HK-2 (cell line): ENCODE measurements around the gene CD46.

Experiments used
- DNase-seq: peaks from one replicate; pipeline ENCODE4 v3.0.0-alpha.2; 2018; ENCODE audit not compliant: unreplicated experiment

CD46 gene

DNA sequence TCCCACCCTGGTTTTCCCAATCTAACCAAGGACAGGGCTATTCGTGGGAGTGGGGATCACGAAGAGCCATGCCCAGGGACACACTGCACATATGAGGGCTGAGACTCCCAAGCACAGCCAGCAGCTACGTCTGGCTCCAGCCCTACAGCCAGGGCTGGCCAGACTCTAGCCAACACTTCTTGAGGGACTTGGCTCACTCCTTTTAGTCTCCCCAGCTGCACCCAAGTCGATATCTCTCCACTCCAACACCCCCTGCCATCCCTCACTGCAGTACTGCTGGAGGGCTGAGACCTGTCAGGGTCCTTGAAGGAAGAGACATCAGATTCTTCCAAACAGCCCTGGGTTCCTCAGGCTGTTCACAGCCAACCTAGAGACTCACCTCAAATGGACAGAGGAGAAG, 62.6 kb downstream of the CD46 start:
- no peak for DNase-seq

DNA sequence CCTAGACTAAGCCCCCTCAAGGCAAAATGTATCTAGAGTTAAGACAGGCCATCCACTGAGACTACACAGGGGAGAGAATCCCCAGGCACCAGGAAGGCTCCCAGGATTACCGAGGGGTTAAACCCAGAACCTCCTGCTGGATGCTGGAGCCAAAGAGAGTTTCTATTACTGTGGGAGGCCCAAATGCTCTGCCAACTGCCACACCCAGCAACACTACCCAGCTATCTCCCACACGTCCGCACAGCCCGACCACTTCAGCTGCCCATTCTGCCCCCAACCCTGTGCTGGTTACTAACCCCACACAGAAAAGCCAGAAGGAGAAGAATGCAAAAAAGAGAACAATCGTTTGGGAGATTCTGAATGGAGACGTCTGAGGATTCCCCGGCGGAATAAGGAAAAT, 63.6 kb downstream of the CD46 start:
- DNase-seq = no peak

DNA sequence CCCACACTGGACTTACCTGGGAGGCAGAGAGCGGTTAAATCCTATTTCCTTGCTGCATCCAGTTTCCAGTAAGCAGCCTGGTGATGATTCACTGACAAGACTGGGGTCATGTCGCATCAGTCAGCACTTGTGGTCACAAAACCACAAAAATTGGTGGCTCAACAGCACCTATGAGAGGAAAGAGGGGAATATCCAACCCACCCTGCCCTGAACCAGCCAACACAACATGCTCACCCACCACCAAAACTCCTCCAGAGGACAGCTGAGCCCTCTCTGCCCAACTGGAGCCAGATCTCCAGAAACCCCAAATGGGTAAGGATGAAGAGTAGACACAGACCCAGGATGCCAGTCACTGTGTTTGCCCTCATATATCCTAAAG, 64.0 kb downstream of the CD46 start:
- peak; percentile 51 for DNase-seq

DNA sequence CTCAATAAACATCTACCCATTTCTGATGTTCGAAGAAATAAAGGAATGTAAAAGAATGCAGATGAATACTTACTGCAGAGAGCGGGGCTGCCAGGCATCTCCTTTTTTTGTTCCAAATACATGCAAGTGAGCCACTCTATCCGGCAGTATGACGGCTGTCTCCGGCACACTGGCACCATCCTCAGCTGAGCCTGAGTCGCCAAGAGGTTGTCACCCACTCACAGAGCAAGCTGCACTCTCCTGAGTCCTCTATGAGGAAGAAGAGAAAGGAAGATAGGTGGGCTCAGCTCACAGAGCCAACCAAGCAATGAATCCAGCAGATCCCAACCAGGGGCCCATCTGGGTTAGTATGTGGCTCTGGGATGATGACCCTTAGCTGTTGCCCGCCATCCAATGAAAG, 65.3 kb downstream of the CD46 start:
- DNase-seq = no peak

DNA sequence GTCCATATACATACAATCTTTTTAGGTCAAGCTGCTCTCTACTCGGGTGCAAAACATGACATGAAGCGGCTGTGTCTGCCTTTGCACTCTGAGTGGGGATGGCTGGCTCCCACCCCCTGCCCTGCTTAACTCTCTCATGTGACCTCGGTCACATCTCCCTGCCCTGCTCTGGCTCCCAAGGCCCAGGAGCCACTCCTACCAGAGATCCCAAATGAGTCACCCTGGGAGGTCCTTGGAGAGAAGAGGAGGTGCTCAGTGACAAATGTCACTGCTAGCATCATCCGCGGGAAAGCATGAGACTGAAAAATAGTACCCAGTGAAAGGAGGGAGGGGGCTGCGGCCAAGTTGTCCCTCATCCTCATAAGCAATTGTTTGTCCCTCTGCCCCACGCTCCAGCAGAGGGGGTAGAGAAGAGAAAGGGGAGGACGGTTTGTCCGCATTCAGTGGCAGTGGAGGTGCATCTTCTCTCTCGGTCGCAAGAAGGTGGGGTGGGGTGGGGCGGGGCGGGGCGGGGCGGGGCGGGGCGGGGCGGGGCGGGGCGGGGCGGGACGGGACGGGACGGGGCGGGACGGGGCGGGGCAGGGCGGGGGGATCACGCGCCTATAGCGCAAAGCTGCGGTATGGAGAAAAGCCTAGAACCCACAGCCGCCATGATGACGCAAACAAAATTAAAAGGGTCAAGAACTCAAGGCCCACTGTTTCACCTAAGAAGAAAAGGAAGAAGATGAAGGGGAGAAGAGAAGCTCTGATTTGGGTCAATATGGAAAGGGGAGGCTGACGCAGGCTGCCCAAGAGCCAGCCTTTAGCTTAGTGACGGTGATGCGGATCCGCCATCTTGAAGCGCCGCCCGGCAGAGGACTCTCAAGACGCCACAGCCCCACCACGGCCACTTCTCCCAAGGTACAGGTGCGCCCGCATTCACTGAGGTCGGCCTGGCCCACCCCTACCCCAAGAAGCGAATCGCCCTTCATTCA, 66.2 kb downstream of the CD46 start:
- DNase-seq = no peak

DNA sequence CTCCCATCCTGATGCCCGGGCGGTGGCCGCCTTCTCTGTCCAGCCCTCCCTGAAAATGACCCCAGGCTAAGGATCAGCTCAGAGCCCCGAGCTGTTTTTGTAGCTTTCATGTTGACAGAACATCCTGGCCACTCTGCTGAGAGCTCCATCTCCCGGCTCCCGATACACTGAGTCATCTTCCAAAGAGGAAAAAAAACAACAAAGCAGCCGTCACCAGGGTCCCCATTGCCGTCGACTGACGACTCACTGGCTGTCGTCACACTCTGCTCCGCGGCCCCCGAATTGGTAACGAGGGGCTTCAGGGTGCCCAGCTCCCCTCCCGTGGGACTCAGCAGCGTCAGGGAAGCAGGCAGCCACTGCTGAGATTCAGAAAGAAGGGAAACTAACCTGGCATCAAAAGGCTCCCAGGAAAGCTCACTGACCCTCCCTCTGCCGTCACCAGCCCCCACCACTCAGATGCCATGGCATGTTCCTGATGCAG, 67.2 kb downstream of the CD46 start:
- peak; percentile 45 for DNase-seq

DNA sequence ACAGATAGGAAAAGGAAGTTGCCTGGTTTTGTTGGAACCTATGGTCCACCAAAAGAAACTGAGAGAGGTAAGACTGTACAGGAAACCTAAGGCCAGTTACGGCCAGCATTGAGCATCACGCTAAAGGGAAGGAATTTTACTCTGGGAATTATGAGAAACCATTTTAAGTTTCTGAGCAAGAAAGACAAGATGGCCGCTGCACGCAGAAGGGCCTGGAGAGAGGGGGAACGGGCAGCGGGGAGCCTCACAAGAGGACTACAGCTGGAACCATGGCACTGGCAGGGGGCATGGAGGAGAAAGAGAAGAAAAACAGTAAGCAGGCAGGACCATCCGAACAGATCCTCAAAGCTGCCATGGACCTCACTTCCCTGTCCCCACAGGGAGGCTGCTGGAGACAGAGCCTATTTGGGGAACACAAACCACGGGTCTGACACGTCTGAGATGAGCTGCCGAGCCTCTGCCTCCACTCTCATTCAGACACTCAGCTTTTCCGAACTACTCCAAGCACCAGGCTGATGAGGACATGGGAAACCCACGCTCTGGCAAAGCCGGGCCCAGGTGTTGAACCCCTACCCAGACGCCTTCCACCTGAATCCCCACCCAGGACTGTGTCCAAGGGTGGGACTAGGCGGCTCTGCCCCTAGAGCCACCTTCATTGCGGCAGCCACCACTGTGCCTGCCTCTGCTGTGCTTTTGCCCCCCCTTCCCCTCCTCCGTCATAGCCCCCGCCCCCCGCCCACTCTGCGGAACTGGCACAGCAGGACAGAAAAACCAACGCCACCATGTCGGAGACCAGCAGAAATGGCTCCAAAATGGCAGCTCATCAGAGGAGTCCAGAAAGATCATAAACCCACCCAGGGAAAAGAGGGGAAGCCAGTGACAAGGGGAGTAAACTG, 69.0 kb downstream of the CD46 start:
- no peak for DNase-seq

DNA sequence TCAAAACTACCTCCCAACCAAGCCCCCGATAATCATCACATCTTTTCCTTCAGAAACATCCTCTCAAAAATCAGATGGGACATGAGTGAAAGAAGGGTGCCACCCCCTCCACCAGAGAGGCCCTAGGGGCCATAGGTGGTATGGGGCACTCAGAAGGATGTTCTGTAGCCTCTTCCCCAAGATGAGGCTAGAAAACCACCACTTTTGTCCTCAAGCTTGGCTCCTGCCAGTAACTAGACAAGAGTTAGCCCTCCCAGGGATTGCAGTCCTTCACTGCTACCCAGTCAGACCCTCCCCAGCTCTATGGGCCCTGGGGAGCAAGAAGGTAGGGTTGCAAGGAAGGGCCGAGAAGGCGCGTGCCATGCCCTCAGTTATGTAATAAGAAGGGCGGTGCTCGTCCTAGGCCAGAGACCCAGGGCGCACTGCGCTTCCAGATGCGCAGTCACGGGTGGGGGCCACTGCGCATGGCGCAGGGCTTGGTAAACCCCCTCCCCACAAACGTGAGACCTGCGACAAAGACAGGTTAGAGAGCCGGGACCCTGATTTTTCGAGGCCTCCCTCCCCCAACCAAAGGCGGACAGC, 69.7 kb downstream of the CD46 start:
- DNase-seq = no peak

DNA sequence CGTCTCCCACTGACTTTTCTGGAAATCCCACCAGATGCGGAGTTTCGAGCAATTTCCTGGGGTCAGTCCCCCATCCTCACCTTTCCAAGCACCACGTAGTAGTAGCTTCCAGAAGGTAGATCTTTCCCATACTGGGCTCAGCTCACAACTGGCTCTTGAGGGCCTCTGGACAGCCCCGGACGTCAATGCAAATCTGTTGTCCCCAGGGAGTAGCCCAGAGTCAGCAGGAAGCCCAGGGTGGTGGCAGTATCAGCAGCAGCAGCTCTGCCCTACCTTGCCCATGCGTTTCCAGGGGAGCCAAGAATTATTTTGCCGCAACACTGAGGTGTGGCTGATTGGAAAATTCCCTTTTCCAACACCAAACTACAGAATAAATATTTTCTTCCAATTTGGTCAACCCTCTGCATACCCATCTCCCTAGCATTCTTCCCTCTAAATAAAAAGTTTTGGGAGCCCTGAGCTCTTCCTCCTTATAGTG, 70.3 kb downstream of the CD46 start:
- DNase-seq = no peak

DNA sequence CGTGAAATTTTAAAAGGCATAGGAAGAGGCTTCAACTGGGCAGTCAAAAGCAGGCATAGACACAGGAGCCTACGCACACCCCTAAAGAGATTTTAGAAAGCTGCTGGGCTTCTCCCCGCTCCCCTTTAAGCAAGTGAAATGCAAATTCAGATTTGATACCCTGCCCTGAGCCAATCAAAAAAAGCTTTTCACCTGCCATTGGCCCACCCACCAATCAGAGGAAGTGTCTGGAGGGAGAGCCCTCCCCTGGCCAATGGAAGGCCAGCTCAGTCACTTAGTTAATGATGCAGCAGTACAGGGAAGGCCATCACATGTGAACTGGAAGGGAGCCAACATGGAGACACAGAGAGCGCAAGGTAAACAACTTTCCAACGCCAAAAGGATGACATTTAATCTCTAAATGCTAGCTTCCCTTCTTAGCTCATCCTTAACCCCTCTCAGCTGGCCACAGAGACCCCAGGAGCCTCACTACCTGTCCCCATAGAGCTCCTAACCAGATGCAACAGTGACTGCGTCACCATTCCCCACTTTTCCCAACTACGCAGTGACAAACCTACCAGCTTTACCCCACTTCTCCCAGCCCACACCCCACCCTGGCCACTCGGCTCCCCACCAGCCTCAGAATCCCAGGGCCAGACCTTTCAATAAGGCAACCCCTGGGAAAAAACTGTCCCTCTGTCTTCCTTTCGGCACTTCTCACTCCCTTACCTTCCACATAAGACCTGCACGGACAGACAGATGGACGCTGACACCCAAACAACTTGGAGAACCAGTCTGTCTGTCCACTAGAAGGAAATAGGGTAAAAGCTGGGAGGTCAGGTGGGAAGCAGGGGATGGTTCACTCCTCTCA, 71.0 kb downstream of the CD46 start:
- peak; percentile 62 for DNase-seq

DNA sequence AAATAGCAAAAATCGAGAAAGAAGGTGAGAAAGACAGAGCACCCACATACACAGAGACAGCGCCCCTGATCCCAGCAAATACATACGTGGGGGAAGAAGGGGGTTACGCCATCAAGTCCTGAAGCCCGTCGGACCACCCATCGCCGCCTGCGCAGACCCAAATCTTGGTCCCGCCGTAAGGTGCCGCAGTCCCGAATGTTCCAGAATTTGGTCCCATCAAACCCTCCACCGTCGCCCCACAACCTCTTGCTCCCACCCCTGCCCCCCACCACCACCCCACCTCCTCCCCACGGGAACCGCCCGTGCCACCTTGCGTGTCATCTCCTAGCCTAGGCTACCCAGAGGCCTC, 71.7 kb downstream of the CD46 start:
- DNase-seq = no peak

DNA sequence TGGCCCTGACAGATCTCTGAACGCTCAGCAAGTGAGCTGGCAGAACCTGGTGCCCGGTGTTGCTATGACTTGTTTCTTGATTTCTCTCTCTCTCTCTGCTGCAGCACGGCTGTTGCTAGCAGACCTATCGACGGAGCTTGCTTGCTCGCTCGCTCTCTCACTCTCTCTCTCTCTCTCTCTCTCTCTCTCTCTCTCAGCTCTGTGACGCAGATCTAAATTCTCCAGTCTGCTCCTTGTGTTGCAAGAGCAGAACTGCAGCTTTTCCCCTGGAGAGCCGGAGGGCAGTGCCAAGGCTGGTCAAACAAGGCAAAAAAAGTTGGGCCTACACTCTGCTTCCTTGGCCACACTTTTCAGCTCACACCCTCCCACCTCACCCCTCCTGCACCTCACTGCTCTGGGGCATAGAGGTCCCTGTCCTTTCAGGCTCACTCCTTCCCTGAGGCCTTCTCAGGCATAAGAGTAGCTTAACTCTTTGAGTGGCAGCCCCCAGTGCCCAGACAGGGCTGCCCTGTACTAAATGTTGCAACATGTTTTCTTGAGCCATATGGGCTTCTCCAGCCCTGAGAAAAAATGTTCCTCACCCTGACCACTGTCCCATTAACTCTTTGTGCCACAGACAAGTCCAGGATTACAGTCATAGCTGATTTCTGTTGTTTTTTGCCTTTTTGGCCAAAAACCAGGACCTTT, 72.2 kb downstream of the CD46 start:
- peak; percentile 75 for DNase-seq

DNA sequence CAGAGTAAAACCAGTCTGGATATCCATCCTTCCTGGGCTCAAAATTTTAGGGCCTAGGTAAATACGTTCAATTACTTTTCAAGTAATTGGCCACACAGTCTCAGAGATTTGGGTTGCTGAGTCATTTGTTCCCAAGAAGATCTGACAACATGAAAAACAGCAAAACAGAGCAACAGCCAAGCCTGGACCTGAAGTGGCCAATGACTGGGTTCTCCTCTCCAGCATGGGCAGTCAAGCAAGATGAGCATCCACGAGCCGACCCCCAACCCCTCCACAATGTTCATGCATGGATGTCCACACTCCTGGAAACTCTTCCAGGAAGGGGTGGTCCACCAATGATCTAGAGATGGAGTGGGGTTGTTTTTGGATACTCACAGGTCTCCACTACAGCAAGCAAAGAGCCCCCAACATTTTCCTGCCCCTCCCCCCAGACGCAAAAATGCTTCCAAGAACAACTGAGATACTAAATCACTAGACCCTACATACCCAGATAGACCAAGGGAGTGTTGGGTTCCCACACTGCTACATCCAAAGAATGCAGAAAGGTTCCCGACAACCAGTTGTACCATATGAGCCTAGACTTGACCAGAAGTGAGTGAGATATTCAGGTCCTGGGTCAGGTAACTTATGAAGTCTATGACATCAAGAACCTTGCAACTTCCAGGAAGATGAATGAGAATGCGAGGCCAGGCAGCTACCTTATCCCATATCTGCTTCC, 73.0 kb downstream of the CD46 start:
- DNase-seq = no peak

DNA sequence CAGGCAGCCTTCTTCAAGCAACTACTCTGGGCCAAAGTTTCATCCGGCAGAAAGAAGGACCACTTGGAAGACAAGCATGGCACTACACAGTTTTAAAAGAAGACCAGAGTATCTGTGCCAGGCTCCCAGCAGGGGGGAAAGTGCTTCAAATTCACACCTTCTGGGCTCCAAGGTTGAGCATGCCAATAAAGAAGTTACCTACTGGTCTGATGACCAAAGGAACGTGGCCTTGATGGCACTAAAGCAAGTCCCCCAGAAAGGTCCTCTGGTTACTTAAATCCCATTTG, 73.5 kb downstream of the CD46 start:
- no peak for DNase-seq

DNA sequence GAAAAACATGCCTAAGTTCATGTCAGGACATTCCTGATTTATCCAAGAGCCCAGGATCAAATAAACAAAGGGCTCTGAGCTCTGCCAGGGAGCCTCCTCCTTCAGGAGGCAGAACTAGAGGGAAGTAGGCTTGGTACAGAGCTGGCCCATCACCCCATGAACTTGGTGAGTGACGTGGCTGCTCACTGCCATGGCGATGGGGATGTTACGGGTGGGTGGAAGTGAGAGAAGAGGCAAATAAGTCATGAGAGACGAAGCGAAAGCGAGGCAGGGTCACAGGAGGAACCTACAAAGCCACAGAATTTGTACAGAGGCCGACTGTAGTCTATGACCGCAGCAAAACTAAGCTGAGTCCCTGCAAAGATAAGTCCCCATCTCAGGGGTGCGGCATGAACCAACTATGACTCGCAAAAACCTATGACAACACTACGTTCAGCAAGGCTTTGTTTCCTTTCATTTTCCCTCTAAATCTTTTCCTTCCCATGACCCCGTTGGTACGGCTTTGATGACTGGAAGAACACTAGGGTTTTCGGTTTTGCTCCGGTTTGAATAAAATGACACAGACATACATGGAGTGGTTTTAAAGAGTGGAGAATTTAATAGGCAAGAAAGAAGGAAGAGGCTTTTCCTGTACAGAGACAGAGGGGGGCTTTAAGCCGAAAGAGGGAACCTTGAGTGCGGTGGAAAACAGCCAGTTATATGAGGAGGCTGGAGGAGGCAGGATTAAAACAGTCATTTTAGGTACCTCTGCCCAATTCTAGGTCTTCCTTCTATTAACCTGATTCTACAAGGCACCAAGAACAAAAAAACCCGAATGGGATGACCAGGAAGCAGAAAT, 74.1 kb downstream of the CD46 start:
- DNase-seq = peak; percentile 38

DNA sequence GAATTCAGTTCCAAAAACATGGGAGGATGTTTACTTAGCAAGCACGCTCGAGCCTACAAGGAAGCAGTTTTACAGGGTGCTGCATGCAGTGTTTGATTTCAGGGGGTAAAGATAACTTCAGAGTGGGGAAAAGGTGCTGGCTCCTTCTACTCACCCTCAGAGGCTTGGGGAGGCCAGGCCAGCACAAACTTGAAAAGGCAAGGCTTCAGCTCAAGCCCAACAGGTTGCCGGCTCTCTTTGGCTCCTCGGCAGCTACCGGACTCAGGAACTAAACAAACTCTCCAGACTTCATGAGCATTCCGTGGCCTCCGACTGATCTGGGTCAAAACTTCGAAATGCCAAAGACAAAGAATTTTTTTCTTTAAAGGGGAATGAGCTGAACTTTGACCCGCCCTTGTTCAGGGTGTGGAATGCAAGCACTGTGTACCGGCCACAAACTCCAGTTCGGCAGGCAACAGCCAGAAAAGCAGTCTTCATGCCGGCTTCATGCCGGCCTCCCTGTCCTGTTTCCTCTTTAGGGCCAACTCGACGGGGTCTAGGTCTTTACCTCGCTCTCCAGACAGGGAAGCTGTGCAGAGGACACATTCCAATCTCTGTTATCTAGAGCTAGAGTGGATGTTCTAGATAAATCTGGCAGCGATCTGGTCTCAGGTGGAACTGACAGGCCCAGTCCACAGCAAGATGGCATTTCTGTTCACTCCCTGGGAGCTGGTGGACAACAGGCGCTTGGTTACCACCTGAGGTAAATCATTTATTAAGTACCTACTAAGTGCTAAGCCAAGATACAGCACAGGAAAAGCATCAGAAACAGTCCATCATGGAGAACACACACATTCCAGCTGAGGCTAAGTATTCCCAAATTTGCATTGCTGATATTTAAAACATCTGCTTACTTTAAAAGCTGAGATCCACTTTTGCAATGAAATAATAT, 75.0 kb downstream of the CD46 start:
- no peak for DNase-seq

DNA sequence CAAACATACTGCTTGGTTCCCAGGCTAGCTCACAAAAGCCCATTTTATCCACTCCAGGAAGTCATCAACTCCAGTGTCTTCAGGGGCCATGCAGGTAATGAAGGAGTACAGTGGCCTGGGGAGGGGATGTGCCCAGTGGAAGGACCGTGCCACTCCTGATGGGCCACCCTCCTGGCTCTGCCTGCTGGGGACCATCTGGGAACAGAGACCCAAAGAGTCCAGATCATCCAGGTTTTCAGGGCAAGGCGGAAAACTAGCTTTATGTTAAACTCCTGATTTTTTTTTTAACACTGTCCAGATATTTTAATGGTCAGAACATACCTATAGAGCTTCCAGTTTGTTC, 75.6 kb downstream of the CD46 start:
- DNase-seq = no peak

DNA sequence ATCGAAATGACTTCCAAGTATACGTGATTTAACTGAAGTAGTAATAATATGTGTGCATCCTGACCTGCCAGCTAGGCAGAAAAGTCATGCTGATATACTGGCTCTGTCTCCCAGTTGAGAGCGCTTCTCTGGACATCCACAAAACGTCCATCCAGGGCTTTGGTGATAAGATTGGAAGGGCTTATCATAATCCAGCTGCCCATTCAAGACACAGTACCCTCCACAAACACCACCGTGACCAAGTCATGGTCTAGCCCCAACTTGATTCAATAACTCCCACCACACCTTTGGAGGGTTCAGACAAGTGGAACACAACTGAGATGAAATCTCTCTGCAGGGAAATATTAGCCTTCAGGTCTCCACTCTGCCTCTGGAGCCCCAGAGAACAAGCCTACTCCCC, 76.2 kb downstream of the CD46 start:
- no peak for DNase-seq
